Hepatocyte (in vitro differentiated cells): ENCODE data around the gene PLCB4. TPM values are rescaled to one million over a fixed set of nuclear protein-coding genes. Genes with fewer than 3 reads are reported as not detected.

Source experiments
- DNase-seq: peaks from one replicate; pipeline ENCODE4 v3.0.0-alpha.2; 2016; ENCODE audit warnings: low spot score
- H2AFZ ChIP-seq: fragments of 200-600 bp; sonication (generic); 2 replicates; pipeline ENCODE4 v1.6.0; 2016; ENCODE audit warnings: antibody characterized with exemption, mild to moderate bottlenecking
- H3K27ac ChIP-seq: fragments of 200-600 bp; sonication (generic); 2 replicates; pipeline ENCODE4 v1.5.1; 2016; ENCODE audit warnings: mild to moderate bottlenecking
- H3K27me3 ChIP-seq: fragments of 200-600 bp; sonication (generic); 2 replicates; pipeline ENCODE4 v1.6.1; 2016
- H3K36me3 ChIP-seq: fragments of 200-600 bp; sonication (generic); replicated peaks from 2 replicates; pipeline ENCODE4 v1.5.1; 2016; ENCODE audit warnings: low read depth; ENCODE audit not compliant: insufficient read depth
- H3K4me1 ChIP-seq: fragments of 200-600 bp; sonication (generic); 2 replicates; pipeline ENCODE4 v1.5.1; 2016; ENCODE audit warnings: mild to moderate bottlenecking, moderate library complexity; ENCODE audit not compliant: insufficient read depth
- H3K4me2 ChIP-seq: fragments of 200-600 bp; sonication (generic); 2 replicates; pipeline ENCODE4 v1.6.0; 2016
- H3K4me3 ChIP-seq: fragments of 200-600 bp; sonication (generic); 2 replicates; pipeline ENCODE4 v1.5.1; 2016; ENCODE audit warnings: mild to moderate bottlenecking
- H3K79me2 ChIP-seq: fragments of 200-600 bp; sonication (generic); 2 replicates; pipeline ENCODE4 v1.6.0; 2017; ENCODE audit warnings: mild to moderate bottlenecking
- H3K9me2 ChIP-seq: fragments of 200-600 bp; sonication (generic); replicated peaks from 2 replicates; pipeline ENCODE4 v1.6.0; 2017; ENCODE audit warnings: mild to moderate bottlenecking; ENCODE audit not compliant: insufficient read depth
- H3K9me3 ChIP-seq: fragments of 200-600 bp; sonication (generic); 2 replicates; pipeline ENCODE4 v1.5.1; 2016; ENCODE audit warnings: low read depth, mild to moderate bottlenecking
- H4K20me1 ChIP-seq: fragments of 200-600 bp; sonication (generic); 2 replicates; pipeline ENCODE4 v1.6.0; 2016; ENCODE audit warnings: mild to moderate bottlenecking; ENCODE audit not compliant: insufficient read depth, poor library complexity, severe bottlenecking
- CTCF ChIP-seq: fragments of 200-600 bp; sonication (generic); IDR thresholded peaks from 2 replicates; pipeline ENCODE4 v1.5.1; 2016; ENCODE audit warnings: antibody characterized with exemption, mild to moderate bottlenecking; ENCODE audit not compliant: poor library complexity
- EZH2 ChIP-seq: fragments of 200-600 bp; sonication (generic); IDR thresholded peaks from 2 replicates; pipeline ENCODE4 v1.6.1; 2016; ENCODE audit warnings: antibody characterized with exemption, mild to moderate bottlenecking, borderline replicate concordance
- EZH2phosphoT487 ChIP-seq: fragments of 200-600 bp; sonication (generic); IDR thresholded peaks from one replicate; pipeline ENCODE4 v1.6.1; 2018; ENCODE audit warnings: antibody characterized with exemption, mild to moderate bottlenecking, low read depth, moderate library complexity; ENCODE audit not compliant: unreplicated experiment, severe bottlenecking
- WGBS: methylation state at CpG from one replicate; pipeline ENCODE4 v1.1.6; 2016; ENCODE audit warnings: low lambda C conversion rate; ENCODE audit errors: missing lambda C conversion rate; 5-methylcytosine and 5-hydroxymethylcytosine counted together
- polyA plus RNA-seq: library from polyadenylated mRNA; unstranded; fragments of >200 nt; fragmentation: Nextera tagmentation; extraction: Ambion mirVana; gene quantifications from 2 replicates; pipeline ENCODE4 v1.2.1, GENCODE V29; 2016
- total RNA-seq: library from RNA; depleted of rRNA; stranded (reverse); fragments of >200 nt; gene quantifications from 2 replicates; pipeline ENCODE4 v1.2.3, GENCODE V29; 2014

The PLCB4 gene
- total and polyA plus RNA-seq, 2 experiments from 2014 or later = 6.4 to 15.0 TPM

- Histone ChIP-seq H2AFZ (no peak overlapping the region), H3K36me3 (no peaks in the 10 kb centered on the region), H3K4me3 (no peak overlapping the region), H3K9me3 (no peaks in the 10 kb centered on the region), H4K20me1 (no peaks in the 10 kb centered on the region), H3K4me2 (peak overlapping the region; percentile 48), H3K27ac (peak overlapping the region; percentile 80), H3K27me3 (no peaks in the 10 kb centered on the region), H3K4me1 (peaks cover 44% of the 10 kb centered on the region), H3K9me2 (no peaks in the 10 kb centered on the region), H3K79me2 (no peaks in the 10 kb centered on the region)
- DNase-seq = no peak
- no peak for TF ChIP-seq EZH2phosphoT487
- no peak for TF ChIP-seq EZH2
- no peak for TF ChIP-seq CTCF
- 38% methylated on average over 3 of the region's 3 CpGs for WGBS
Measured at GRCh38 chr20:9332791-9333479, 264.0 kb downstream of the PLCB4 start.

GRCh38 chr20:9334866-9335265 lies 266.0 kb downstream of the PLCB4 start:
- TF ChIP-seq EZH2 = no peak
- no peak for TF ChIP-seq CTCF
- TF ChIP-seq EZH2phosphoT487 = no peak
- Histone ChIP-seq H3K4me2 (peak overlapping the region; percentile 11), H3K36me3 (no peaks in the 10 kb centered on the region), H3K4me3 (no peak overlapping the region), H3K9me3 (no peaks in the 10 kb centered on the region), H4K20me1 (no peaks in the 10 kb centered on the region), H3K27ac (no peak overlapping the region), H3K79me2 (no peaks in the 10 kb centered on the region), H3K9me2 (no peaks in the 10 kb centered on the region), H2AFZ (no peak overlapping the region), H3K27me3 (no peaks in the 10 kb centered on the region), H3K4me1 (peaks cover 29% of the 10 kb centered on the region)
- no peak for DNase-seq
- 79% methylated on average over 3 of the region's 3 CpGs for WGBS

GRCh38 chr20:9338101-9338500 lies 269.2 kb downstream of the PLCB4 start:
- DNase-seq = no peak
- Histone ChIP-seq H3K4me1 (peaks cover 2% of the 10 kb centered on the region), H3K36me3 (no peaks in the 10 kb centered on the region), H4K20me1 (no peaks in the 10 kb centered on the region), H3K27me3 (no peaks in the 10 kb centered on the region), H3K27ac (no peak overlapping the region), H3K9me3 (no peaks in the 10 kb centered on the region), H3K79me2 (no peaks in the 10 kb centered on the region), H3K9me2 (no peaks in the 10 kb centered on the region), H3K4me2 (no peak overlapping the region), H3K4me3 (no peak overlapping the region), H2AFZ (no peak overlapping the region)
- TF ChIP-seq EZH2phosphoT487 (no peak), EZH2 (no peak), CTCF (no peak)

- H3K36me3 ChIP-seq = no peaks in the 10 kb centered on the region
- no peaks in the 10 kb centered on the region for H3K9me2 ChIP-seq
- peaks cover 4% of the 10 kb centered on the region for H3K4me1 ChIP-seq
- no peaks in the 10 kb centered on the region for H3K79me2 ChIP-seq
- no peak overlapping the region for H3K4me2 ChIP-seq
- no peaks in the 10 kb centered on the region for H3K9me3 ChIP-seq
- no peak overlapping the region for H3K27ac ChIP-seq
- TF ChIP-seq CTCF = no peak
- TF ChIP-seq EZH2phosphoT487 = no peak
- TF ChIP-seq EZH2 = no peak
- no peak overlapping the region for H2AFZ ChIP-seq
- no peak for DNase-seq
- H3K27me3 ChIP-seq = no peaks in the 10 kb centered on the region
- H4K20me1 ChIP-seq = no peaks in the 10 kb centered on the region
- no peak overlapping the region for H3K4me3 ChIP-seq
- WGBS = 71% methylated on average over 3 of the region's 3 CpGs
Measured at GRCh38 chr20:9339708-9340107, 270.8 kb downstream of the PLCB4 start.
